ENCODE results near the gene EVI2B. TPM values are rescaled to one million over a fixed set of nuclear protein-coding genes. Genes with fewer than 3 reads are reported as not detected.

Gene EVI2B
- total RNA-seq, 1 experiment from 2014 or later = not detected

DNA sequence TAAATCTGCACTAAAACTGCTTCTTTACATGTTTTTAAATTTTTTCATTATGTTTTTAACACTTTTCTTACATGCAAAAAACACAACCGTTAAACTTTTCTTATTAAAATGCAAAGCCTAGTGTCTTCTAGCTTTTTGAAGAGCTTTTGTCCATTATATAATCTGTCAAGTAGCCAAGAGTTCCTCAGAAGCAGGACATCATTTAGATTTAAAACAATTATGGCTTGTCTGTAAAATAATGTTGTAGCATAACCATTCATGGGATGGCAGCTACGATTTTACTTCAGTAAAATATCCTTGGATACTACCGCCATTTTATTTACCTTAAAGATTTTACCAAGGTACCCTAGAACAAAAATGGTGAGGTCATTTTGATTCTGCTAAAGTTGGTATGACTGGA, 19.6 kb downstream of the EVI2B start:
- H3K36me3 Mint-ChIP-seq (ENCODE audit: insufficient read depth in 1 of 3, low read depth in 3 of 3) = peaks cover 0 to 4% (median 0%) of the 10 kb centered on the region in 3 experiments; a peak in 1 of 7 replicates
- no peak overlapping the region for H2BK5ac ChIP-seq (ENCODE audit: insufficient read length, low read length)
- H4K5ac ChIP-seq (ENCODE audit: insufficient read length, low read depth, low read length) = no peak overlapping the region
- no peak overlapping the region for H3K14ac ChIP-seq (ENCODE audit: insufficient read depth, low read length)
- no peak overlapping the region for H2AK5ac ChIP-seq (ENCODE audit: insufficient read length, low read length)
- no peak overlapping the region for H3K56ac ChIP-seq (ENCODE audit: insufficient read length, low read depth, low read length)
- H4K20me1 ChIP-seq (ENCODE audit: control insufficient read depth, insufficient read depth, insufficient read length) = no peaks in the 10 kb centered on the region
- H3K4me2 ChIP-seq (ENCODE audit: insufficient read depth, insufficient read length, low read length) = no peak overlapping the region
- no peak overlapping the region for H4K91ac ChIP-seq (ENCODE audit: insufficient read length, low read depth, low read length)
- no peak overlapping the region for H3K27ac Mint-ChIP-seq
- no peaks in the 10 kb centered on the region for H3K79me1 ChIP-seq (ENCODE audit: insufficient read depth, low read depth, low read length, poor library complexity, severe bottlenecking)
- H3K9ac ChIP-seq (ENCODE audit: extremely low read depth, insufficient read length, low read length) = no peak overlapping the region
- H3T11ph ChIP-seq (ENCODE audit: low read length) = no peak overlapping the region
- H3K4me1 ChIP-seq (ENCODE audit: insufficient read depth, low read length) = no peaks in the 10 kb centered on the region
- no peaks in the 10 kb centered on the region for H3K27me3 Mint-ChIP-seq (ENCODE audit: low read depth)
- no peaks in the 10 kb centered on the region for H3K9me3 Mint-ChIP-seq
- H2BK120ac ChIP-seq (ENCODE audit: low read depth, low read length, poor library complexity, severe bottlenecking) = no peak overlapping the region
- no peak for DNase-seq
- TF ChIP-seq, protein P1, sequence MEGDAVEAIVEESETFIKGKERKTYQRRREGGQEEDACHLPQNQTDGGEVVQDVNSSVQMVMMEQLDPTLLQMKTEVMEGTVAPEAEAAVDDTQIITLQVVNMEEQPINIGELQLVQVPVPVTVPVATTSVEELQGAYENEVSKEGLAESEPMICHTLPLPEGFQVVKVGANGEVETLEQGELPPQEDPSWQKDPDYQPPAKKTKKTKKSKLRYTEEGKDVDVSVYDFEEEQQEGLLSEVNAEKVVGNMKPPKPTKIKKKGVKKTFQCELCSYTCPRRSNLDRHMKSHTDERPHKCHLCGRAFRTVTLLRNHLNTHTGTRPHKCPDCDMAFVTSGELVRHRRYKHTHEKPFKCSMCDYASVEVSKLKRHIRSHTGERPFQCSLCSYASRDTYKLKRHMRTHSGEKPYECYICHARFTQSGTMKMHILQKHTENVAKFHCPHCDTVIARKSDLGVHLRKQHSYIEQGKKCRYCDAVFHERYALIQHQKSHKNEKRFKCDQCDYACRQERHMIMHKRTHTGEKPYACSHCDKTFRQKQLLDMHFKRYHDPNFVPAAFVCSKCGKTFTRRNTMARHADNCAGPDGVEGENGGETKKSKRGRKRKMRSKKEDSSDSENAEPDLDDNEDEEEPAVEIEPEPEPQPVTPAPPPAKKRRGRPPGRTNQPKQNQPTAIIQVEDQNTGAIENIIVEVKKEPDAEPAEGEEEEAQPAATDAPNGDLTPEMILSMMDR (conservative IDR thresholded peaks at IDR 0.05) = no peak
- no peak overlapping the region for H4K8ac ChIP-seq (replicated peaks; ENCODE audit: insufficient read length, low read depth, low read length)
- no peak overlapping the region for H3K27ac ChIP-seq (ENCODE audit: insufficient read length, low read depth, low read length)
- H3K4me3 Mint-ChIP-seq = no peak overlapping the region
- peaks cover 16% of the 10 kb centered on the region in 2 experiments for H3K4me1 Mint-ChIP-seq
- no peaks in the 10 kb centered on the region for H3K79me2 ChIP-seq (ENCODE audit: insufficient read depth, low read length)
- H2BK15ac ChIP-seq (ENCODE audit: low read depth, low read length) = no peak overlapping the region
- no peaks in the 10 kb centered on the region for H3K9me3 ChIP-seq (ENCODE audit: control insufficient read depth, low read depth, low read length)
- WGBS (ENCODE audit: extremely low coverage, insufficient read length, low lambda C conversion rate) = no CpG with 5 or more reads among the region's 3 CpGs
- no peaks in the 10 kb centered on the region for H3K27me3 ChIP-seq (ENCODE audit: insufficient read depth, low read length)
- H2BK20ac ChIP-seq (ENCODE audit: low read depth, low read length, poor library complexity, severe bottlenecking) = no peak overlapping the region
- H3K4ac ChIP-seq (ENCODE audit: low read depth, low read length) = no peak overlapping the region
- no peak overlapping the region for H3K18ac ChIP-seq (ENCODE audit: insufficient read length, low read depth, low read length)
- no peak overlapping the region for H2AFZ ChIP-seq (ENCODE audit: low read length)
- no peak overlapping the region for H3K23ac ChIP-seq (ENCODE audit: insufficient read length, low read depth, low read length)
- no peak overlapping the region for H2BK12ac ChIP-seq (ENCODE audit: insufficient read length, low read depth, low read length)
- H3K23me2 ChIP-seq (ENCODE audit: insufficient read length, low read depth, low read length, poor library complexity, severe bottlenecking) = no peaks in the 10 kb centered on the region
